Aorta (tissue), 5 donors: ENCODE data around the gene FBXW12. TPM values are rescaled to one million over a fixed set of nuclear protein-coding genes. Genes with fewer than 3 reads are reported as not detected.

Experiments used
- ATAC-seq: fragments of 200-7000 bp; cut with Tn5 transposase; one replicate; pipeline ENCODE4 v1.9.1; 2022; ENCODE audit warnings: moderate library complexity; ENCODE audit not compliant: low FRiP score
- DNase-seq, 2 donors: peaks; one replicate each; pipeline ENCODE4 v3.0.0-alpha.2; 2020
- H3K27ac ChIP-seq, 2 donors: one replicate each; pipeline ENCODE4 v1.5.1; 2013; ENCODE audit warnings: low read length in 2 of 2, mild to moderate bottlenecking in 2 of 2, moderate library complexity in 2 of 2, control low read depth in 1 of 2, inconsistent platforms in 1 of 2, low read depth in 1 of 2
- H3K27me3 ChIP-seq, 2 donors: one replicate each; pipeline ENCODE4 v1.6.1; 2013; ENCODE audit warnings: control low read depth in 1 of 2, low read length in 1 of 2, mild to moderate bottlenecking in 1 of 2, moderate library complexity in 1 of 2; ENCODE audit not compliant: insufficient read depth in 2 of 2, control insufficient read depth in 1 of 2
- H3K36me3 ChIP-seq, 2 donors: one replicate each; pipeline ENCODE4 v1.6.1; 2013; ENCODE audit warnings: control low read depth in 1 of 2, low read length in 1 of 2, mild to moderate bottlenecking in 1 of 2; ENCODE audit not compliant: insufficient read depth in 2 of 2, control insufficient read depth in 1 of 2
- H3K4me1 ChIP-seq, 2 donors: one replicate each; pipeline ENCODE4 v1.6.1; 2013; ENCODE audit warnings: low read length in 2 of 2, control low read depth in 1 of 2, mild to moderate bottlenecking in 1 of 2, moderate library complexity in 1 of 2; ENCODE audit not compliant: insufficient read depth in 2 of 2, control insufficient read depth in 1 of 2
- H3K4me3 ChIP-seq, 2 donors: one replicate each; pipeline ENCODE4 v1.5.1; 2013; ENCODE audit warnings: low read length in 2 of 2, control low read depth in 1 of 2, mild to moderate bottlenecking in 1 of 2
- H3K9me3 ChIP-seq: one replicate; pipeline ENCODE4 v1.6.1; 2013; ENCODE audit warnings: mild to moderate bottlenecking, low read length; ENCODE audit not compliant: control insufficient read depth
- WGBS, 2 donors: extraction: QIAGEN DNeasy Blood & Tissue Kit; methylation state at CpG; one replicate each; pipeline ENCODE4 v1.1.7; 2013; 5-methylcytosine and 5-hydroxymethylcytosine counted together
- intact Hi-C, 2 donors: fragments of 100-400 bp; cut with DNase I; formaldehyde crosslinking; loops; one replicate each; pipeline versions ENCODE4 v1.14.2 to v1.15.0; 2022
- polyA plus RNA-seq, 2 donors: library from polyadenylated mRNA; stranded (reverse); fragments of 200-250 nt; gene quantifications; one replicate each; pipeline ENCODE4 v1.2.3, GENCODE V29; 2013
- total RNA-seq, 2 donors: library from RNA; stranded (reverse); fragmentation: NEBNext Ultra II Directional; extraction: Animal tissue kit (Norgen Biotek cat#: 25700); gene quantifications; one replicate each; pipeline ENCODE4 v1.2.1, GENCODE V29; 2021
- donor health status: healthy with polysubstance abuse.
- donor health status: Bipolar disorder and iron deficiency.
- donor health status: DM: no; HTN: no; CAD: no.
- donor health status: DM: no; HTN: no; CAD: no.
- donor health status: DM: yes; HTN: yes; CAD: no.

Gene FBXW12
- total and polyA plus RNA-seq, 4 donors: not detected

DNA sequence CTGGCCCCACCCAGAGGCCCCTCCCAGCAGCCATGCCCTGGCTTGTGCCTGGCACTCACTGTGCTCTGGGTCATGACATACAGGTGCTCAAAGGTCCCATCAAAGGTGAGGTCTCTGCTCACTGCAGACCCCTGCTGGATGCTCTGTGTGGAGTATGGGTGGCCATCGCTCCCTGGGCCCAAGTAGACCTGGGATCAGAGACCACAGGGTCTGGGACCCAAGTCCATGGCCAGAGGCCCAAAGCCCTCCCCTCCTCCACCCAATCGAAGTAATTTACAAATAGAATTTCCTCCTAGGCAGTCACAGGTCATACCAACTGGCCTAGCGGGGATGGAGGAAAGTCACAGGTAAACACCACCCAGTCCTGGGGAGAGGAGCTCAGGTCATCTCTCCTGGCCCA is 50.3 kb downstream of the FBXW12 start:
- DNase-seq (no peak), ATAC-seq (no peak)
- no peak overlapping the region for H3K27ac ChIP-seq
- H3K4me1 ChIP-seq: no peaks in the 10 kb centered on the region
- H3K36me3 ChIP-seq: peaks cover 0 to 2% of the 10 kb centered on the region in 2 donors
- no peak overlapping the region for H3K4me3 ChIP-seq
- no peaks in the 10 kb centered on the region for H3K27me3 ChIP-seq
- WGBS, 2 donors: 93 to 97% methylated on average over 3 of the region's 3 CpGs
- H3K9me3 ChIP-seq: no peaks in the 10 kb centered on the region
- intact Hi-C loops: no loop called here

DNA sequence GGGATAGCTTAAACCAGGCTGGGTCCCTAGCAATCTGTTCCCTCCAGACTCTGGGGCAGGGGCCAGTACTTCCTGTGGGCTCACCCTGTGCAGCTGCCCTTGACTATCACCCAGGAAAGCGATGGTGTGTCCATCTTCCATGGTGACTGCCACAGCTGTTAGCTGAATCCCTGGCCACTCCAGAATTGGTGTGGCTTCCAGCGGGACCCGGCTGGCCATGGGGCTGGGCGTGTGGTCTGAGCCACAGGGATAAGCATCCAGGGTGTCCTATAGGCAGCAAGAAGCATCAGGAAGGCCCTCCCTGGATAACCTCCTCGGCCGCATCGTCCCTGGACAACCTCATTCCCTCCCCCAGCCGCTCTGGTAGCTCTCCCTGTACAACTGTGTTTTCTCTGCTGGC is 50.7 kb downstream of the FBXW12 start:
- intact Hi-C loops: no loop called here
- WGBS, 2 donors: 82 to 85% methylated on average over 8 of the region's 8 CpGs
- Histone ChIP-seq H3K27ac (no peak overlapping the region), H3K4me3 (no peak overlapping the region), H3K27me3 (no peaks in the 10 kb centered on the region), H3K4me1 (no peaks in the 10 kb centered on the region), H3K36me3 (peaks cover 0 to 2% of the 10 kb centered on the region in 2 donors), H3K9me3 (no peaks in the 10 kb centered on the region)
- DNase-seq (no peak), ATAC-seq (no peak)

DNA sequence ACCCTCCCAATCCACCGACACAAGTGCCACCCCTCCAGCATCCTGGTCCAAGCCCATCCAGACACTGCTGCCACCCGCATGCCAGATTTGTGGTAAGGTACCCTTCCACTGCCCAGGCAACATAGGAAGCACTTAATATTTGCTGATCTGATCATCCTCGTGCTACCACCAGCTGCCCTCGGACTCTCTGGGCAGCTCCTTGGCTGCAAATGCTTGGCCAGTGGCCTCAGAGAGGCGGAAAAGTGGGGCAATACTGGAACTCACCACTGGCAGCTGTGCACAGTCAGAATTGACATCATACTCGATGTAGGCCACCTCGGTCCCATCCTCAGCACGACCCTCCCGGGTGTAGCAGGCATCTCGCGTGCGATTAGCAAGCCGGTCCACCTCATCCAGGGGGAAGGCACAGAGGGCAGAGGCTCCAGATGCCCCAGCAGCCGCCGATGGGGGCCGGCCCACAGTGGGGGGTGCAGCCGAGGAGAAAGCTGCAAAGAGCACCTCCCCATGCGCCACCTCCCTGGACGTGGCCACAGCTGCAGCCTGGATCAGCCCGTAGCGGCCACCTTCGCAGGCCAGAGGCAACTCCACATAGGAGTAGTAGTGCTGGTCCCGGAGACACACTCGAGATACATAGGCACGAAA is 51.3 kb downstream of the FBXW12 start:
- no peak for DNase-seq
- Histone ChIP-seq H3K36me3 (no peaks in the 10 kb centered on the region), H3K27ac (no peak overlapping the region), H3K4me1 (no peaks in the 10 kb centered on the region), H3K27me3 (no peaks in the 10 kb centered on the region), H3K4me3 (no peak overlapping the region), H3K9me3 (no peaks in the 10 kb centered on the region)
- ATAC-seq: no peak
- 74 to 77% methylated on average over 24 to 25 of the region's 25 CpGs for WGBS, 2 donors
- intact Hi-C loops: no loop called here

GRCh38 chr3:48423883-48424695 is 52.1 kb downstream of the FBXW12 start:
- Histone ChIP-seq H3K27me3 (no peaks in the 10 kb centered on the region), H3K4me1 (no peaks in the 10 kb centered on the region), H3K27ac (no peak overlapping the region), H3K4me3 (no peak overlapping the region), H3K36me3 (no peaks in the 10 kb centered on the region), H3K9me3 (no peaks in the 10 kb centered on the region)
- no peak for DNase-seq
- ATAC-seq: no peak
- WGBS, 2 donors: 86 to 89% methylated on average over 27 of the region's 27 CpGs
- intact Hi-C loops: no loop called here

DNA sequence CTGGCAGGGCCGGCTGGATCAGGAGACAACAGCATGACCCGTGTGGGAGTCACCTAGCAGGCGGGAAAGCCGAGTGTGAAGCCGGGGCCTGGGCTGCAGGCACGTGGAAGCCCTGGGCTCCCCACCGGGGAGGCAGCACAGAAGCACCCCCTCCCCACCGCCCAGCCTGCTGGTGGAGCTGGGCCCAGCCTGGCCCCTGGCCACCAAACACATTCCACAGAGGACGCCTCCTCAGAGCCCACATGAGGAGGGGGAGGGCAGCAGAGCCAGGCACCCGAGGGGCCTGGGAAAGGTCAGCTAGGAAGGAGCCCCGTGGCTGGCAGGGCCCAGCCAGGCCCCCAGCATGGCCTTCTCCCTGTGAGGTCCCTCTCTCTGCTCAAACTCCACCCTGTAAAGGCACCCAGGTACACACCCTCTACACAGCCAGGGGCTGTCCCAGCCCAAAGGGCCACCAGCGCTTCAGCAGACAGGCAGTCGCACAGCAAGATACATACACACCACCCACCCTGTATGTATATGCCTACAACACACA is 53.3 kb downstream of the FBXW12 start:
- Histone ChIP-seq H3K27ac (peak overlapping the region in 1 of 2 donors; percentile 26), H3K36me3 (no peaks in the 10 kb centered on the region), H3K4me1 (no peaks in the 10 kb centered on the region), H3K27me3 (no peaks in the 10 kb centered on the region), H3K9me3 (no peaks in the 10 kb centered on the region), H3K4me3 (no peak overlapping the region)
- 11 to 14% methylated on average over 12 to 13 of the region's 13 CpGs for WGBS, 2 donors
- ATAC-seq: peak; percentile 3
- DNase-seq: no peak
- intact Hi-C loops: no loop called here

- ATAC-seq: peak; percentile 45
- no peak overlapping the region for H3K4me3 ChIP-seq
- peak overlapping the region in 1 of 2 donors; percentile 26 for H3K27ac ChIP-seq
- no peaks in the 10 kb centered on the region for H3K36me3 ChIP-seq
- 7 to 11% methylated on average over 11 of the region's 11 CpGs for WGBS, 2 donors
- H3K9me3 ChIP-seq: no peaks in the 10 kb centered on the region
- intact Hi-C loops: no loop called here
- H3K27me3 ChIP-seq: no peaks in the 10 kb centered on the region
- no peak for DNase-seq
- H3K4me1 ChIP-seq: no peaks in the 10 kb centered on the region
Measured at GRCh38 chr3:48426401-48426909, 54.4 kb downstream of the FBXW12 start.

DNA sequence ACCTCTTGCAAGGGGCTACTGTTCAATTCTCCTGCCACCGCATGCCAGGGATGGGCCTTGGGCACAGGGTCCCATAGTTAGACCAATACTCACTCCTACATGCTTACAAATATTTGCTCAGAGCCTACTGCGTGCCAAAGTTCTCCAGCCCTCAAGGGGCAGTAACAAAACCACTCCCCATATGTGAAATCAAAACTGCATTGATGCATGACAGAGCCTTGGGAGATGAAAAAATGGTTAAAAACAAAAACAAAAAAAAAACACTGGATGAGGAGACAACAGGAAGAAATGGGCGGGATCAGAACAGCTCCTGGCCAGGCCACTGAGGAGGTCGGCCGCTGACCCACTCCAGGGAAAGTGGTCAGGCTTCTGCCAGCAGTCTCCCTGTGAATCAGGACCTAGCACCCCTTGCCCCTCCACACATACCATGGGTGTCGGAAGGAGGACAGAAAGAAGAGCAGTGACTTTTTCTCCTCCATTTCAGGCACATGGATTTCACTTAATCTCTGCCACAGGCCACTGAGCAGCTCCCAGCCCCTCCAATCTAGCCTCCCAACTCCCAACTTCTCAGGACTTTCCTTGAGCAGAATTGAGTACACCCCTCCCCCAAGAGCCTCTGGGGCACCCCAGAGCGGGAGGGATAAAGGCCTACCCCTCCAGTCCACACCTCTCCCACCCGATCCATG is 55.1 kb downstream of the FBXW12 start:
- DNase-seq: no peak
- intact Hi-C loops: no loop called here
- no peaks in the 10 kb centered on the region for H3K9me3 ChIP-seq
- peak overlapping the region in 1 of 2 donors; percentile 2 for H3K4me3 ChIP-seq
- H3K4me1 ChIP-seq: no peaks in the 10 kb centered on the region
- H3K27ac ChIP-seq: peak overlapping the region in 1 of 2 donors; percentile 85
- H3K27me3 ChIP-seq: no peaks in the 10 kb centered on the region
- ATAC-seq: no peak
- WGBS, 2 donors: 9 to 10% methylated on average over 8 of the region's 8 CpGs
- no peaks in the 10 kb centered on the region for H3K36me3 ChIP-seq

- no peak for ATAC-seq
- Histone ChIP-seq H3K4me3 (peak overlapping the region in 1 of 2 donors; percentile 77), H3K36me3 (peaks cover 0 to 1% of the 10 kb centered on the region in 2 donors), H3K27me3 (no peaks in the 10 kb centered on the region), H3K9me3 (no peaks in the 10 kb centered on the region), H3K4me1 (no peaks in the 10 kb centered on the region), H3K27ac (peak overlapping the region; percentile 1 to 85)
- intact Hi-C loops: no loop called here
- WGBS, 2 donors: 8 to 13% methylated on average over 9 of the region's 9 CpGs
- DNase-seq: peak; percentile 29 to 66
Measured at GRCh38 chr3:48427630-48427962, 55.6 kb downstream of the FBXW12 start.
